Measurements from ENCODE around the gene CAPN1.

Gene CAPN1

GRCh38 chr11:65204646-65205601, 23.2 kb downstream of the CAPN1 start:
- DNase-seq: peak; percentile 48

- no peak for DNase-seq
Measured at GRCh38 chr11:65205602-65205967, 23.9 kb downstream of the CAPN1 start.

GRCh38 chr11:65206441-65206841, 24.7 kb downstream of the CAPN1 start:
- DNase-seq: no peak

- no peak for DNase-seq
Measured at GRCh38 chr11:65206901-65207300, 25.2 kb downstream of the CAPN1 start.

- no peak for DNase-seq
Measured at GRCh38 chr11:65207918-65208784, 26.4 kb downstream of the CAPN1 start.

- no peak for DNase-seq
Measured at GRCh38 chr11:65208785-65209710, 27.3 kb downstream of the CAPN1 start.

DNA sequence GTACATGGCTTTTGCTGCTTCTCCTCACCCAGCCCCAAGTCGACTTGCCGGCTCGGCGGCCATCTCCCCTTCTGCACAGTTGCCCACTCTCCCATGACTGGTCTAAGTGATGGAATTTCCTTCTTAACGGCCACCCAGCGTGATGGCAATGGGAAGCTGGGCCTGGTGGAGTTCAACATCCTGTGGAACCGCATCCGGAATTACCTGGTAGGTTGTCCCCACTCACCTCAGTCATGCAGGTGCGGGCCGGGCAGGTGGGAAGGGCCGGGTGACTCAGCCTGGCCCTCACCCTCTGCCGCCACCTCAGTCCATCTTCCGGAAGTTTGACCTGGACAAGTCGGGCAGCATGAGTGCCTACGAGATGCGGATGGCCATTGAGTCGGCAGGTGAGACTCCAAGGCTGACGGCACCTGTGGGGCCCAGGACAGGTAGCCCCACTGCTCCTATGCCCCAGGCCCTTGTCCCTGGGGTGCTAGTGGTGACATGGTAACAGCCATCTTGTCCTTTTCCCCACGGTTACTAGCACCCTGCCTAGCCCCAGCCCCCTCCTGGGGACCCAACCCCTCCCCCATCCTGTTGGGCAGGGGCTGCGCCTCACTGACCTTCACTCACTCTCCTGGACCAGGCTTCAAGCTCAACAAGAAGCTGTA, 28.1 kb downstream of the CAPN1 start:
- DNase-seq: no peak

DNA sequence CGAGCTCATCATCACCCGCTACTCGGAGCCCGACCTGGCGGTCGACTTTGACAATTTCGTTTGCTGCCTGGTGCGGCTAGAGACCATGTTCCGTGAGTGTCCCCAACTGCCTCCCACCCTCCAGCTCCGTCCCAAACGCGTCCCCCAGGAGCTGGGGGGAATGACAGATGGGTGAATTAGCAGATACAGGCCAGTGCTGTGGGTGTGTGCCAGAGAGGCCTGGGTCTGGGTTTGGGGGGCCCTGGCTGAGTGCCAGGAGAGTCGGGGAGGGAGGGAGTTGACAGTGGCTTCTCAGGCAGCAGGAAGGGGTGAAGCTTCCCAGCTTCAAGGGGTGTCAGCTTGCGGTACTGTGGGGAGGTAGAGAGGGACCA, 28.6 kb downstream of the CAPN1 start:
- DNase-seq: no peak

GRCh38 chr11:65210748-65211147, 29.0 kb downstream of the CAPN1 start:
- no peak for DNase-seq

DNA sequence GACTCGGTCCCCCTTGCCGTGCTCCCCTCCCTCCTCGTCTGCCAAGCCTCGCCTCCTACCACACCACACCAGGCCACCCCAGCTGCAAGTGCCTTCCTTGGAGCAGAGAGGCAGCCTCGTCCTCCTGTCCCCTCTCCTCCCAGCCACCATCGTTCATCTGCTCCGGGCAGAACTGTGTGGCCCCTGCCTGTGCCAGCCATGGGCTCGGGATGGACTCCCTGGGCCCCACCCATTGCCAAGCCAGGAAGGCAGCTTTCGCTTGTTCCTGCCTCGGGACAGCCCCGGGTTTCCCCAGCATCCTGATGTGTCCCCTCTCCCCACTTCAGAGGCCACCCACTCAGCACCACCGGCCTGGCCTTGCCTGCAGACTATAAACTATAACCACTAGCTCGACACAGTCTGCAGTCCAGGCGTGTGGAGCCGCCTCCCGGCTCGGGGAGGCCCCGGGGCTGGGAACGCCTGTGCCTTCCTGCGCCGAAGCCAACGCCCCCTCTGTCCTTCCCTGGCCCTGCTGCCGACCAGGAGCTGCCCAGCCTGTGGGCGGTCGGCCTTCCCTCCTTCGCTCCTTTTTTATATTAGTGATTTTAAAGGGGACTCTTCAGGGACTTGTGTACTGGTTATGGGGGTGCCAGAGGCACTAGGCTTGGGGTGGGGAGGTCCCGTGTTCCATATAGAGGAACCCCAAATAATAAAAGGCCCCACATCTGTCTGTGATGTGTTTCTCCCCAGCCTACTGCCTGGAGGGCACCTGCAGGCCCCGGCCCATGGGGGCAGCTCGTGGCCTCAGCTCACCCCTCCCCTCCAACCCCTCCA, 29.8 kb downstream of the CAPN1 start:
- DNase-seq: no peak

GRCh38 chr11:65212226-65212801, 30.6 kb downstream of the CAPN1 start:
- no peak for DNase-seq

GRCh38 chr11:65213322-65214211, 31.8 kb downstream of the CAPN1 start:
- no peak for DNase-seq

DNA sequence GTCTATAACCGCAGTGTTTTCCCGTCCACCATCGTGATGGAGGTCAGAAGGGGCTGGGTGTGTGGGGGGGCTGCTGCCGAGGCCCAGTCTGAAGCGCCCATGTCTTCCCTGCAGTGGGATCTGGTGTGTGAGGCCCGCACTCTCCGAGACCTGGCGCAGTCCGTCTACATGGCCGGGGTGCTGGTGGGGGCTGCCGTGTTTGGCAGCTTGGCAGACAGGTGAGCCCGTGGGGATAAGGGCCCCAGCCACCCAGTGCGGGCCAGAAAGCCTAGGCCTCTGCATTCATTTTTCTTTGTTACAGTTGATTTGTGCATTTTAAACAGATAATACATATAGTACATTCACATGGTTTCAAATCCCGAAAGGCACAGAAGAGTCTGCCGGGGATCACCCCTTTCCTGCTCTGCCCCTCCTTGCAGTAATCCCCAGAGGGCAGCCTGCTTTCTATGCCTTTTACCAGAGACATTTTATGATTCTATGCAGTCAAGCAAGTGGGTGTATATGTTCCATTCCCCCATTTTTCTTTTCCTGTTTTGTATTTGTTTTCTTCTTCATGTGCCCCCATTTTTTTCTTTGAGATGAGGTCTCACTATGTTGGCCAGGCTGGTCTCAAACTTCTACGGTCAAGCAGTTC, 32.6 kb downstream of the CAPN1 start:
- no peak for DNase-seq

DNA sequence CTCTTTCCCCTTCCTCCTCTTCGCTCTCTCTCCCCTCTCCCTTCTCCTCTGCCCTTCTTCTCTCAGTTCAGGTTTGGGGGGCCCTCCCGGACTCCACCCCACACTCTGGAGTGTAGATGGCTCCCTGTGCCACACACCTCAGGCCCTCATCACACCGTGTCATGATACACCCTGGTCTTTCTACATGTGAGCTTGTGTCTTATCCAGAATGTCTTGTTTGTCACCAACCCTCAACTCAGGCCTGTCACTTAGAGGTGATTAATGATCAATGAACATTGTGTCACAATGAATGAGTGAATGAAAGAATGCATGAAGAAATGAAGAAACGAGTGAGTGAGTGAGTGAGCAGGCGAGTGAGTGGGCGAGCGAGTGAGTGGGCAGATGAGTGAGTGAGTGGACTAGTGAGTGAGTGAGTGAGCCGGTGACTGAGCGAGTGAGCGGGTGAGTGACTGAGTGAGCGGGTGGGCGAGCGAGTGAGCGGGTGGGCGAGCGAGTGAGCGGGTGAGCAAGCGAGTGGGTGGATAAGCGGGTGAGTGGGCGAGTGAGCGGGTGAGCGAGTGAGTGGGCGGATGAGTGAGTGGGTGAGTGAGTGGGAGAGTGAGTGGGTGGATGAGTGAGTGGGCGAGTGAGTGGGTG, 33.8 kb downstream of the CAPN1 start:
- no peak for DNase-seq

DNA sequence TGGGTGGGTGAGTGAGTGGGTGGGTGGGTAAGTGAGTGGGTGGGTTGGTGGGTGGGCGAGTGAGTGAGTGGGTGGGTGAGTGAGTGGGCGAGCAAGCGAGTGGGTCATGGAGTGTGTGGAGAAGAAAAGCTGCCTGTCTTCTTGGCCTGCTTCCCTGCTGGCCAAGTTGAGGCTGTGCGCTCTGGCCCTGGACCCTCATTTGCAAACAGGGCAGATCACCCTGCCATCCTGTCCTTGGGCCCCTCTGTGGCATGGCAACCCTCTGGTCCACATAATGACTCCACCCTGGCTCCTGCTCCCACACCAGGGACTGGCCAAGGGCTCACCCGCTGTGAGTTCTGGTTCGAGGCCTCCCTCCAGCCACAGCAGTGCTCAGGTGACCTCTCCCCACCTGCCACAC, 35.1 kb downstream of the CAPN1 start:
- no peak for DNase-seq

GRCh38 chr11:65217441-65218423, 36.0 kb downstream of the CAPN1 start:
- no peak for DNase-seq

GRCh38 chr11:65218446-65218845, 36.7 kb downstream of the CAPN1 start:
- no peak for DNase-seq

DNA sequence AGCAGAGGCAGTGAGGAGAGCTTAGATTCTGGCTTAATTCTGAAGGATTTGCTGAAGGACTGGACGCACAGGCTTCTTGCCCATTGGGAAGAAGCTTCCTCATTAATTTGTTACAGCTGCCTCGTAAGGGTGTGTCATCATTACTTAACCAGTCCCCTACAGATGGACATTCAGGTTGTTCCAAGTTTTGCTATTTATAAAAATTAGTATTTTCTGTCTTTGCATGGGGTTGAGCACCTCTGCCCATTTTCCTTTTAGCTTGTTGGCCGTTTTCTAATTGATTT, 38.1 kb downstream of the CAPN1 start:
- no peak for DNase-seq

Data from activated CD4-positive, alpha-beta T cell treated with anti-CD3 and anti-CD28 coated beads, Interleukin-2, amount 50 U/mL, for 1 hour (primary cell).